ENCODE results near the gene EIF1.

- TF ChIP-seq CTCF (IDR thresholded peaks at IDR 0.05 in 8 of 11, conservative IDR thresholded peaks at IDR 0.05 in 3 of 11) (no peak), POLR2A (IDR thresholded peaks at IDR 0.05) (no peak)
Observed at GRCh38 chr17:41681776-41682175, 6.9 kb upstream of the EIF1 start.
